ENCODE data around the gene ERCC6L2.

ERCC6L2 gene

GRCh38 chr9:95834281-95834907 lies 41.1 kb upstream of the ERCC6L2 start:
- Histone ChIP-seq H3K4me3 (ENCODE audit: low read depth, low read length, poor library complexity, severe bottlenecking) (no peak overlapping the region), H3K79me2 (ENCODE audit: insufficient read depth, low read length) (no peaks in the 10 kb centered on the region), H3K27me3 (ENCODE audit: insufficient read depth, low read length) (no peaks in the 10 kb centered on the region), H3K9me3 (ENCODE audit: low read length) (no peaks in the 10 kb centered on the region), H3K36me3 (ENCODE audit: insufficient read depth, low read length) (no peaks in the 10 kb centered on the region), H2AFZ (ENCODE audit: low read length) (no peak overlapping the region), H4K20me1 (ENCODE audit: insufficient read depth, low read length) (no peaks in the 10 kb centered on the region), H3F3A (ENCODE audit: insufficient read depth, low read length) (no peaks in the 10 kb centered on the region), H3K4me2 (ENCODE audit: low read length) (no peak overlapping the region), H3K9me2 (ENCODE audit: low read depth, low read length) (no peaks in the 10 kb centered on the region), H3K9ac (ENCODE audit: low read length) (no peak overlapping the region), H3K4me1 (ENCODE audit: insufficient read depth, low read length, severe bottlenecking) (no peaks in the 10 kb centered on the region), H3K27ac (ENCODE audit: low read depth, low read length, poor library complexity, severe bottlenecking) (no peak overlapping the region)
- TF ChIP-seq CTCF (IDR thresholded peaks at IDR 0.05; ENCODE audit: low read length) (no peak), EZH2 (IDR thresholded peaks at IDR 0.05; ENCODE audit: borderline replicate concordance, low read length) (no peak)

GRCh38 chr9:95835393-95835792 lies 40.1 kb upstream of the ERCC6L2 start:
- H3K27me3 ChIP-seq (ENCODE audit: insufficient read depth, low read length) = no peaks in the 10 kb centered on the region
- H3K9ac ChIP-seq (ENCODE audit: low read length) = no peak overlapping the region
- no peaks in the 10 kb centered on the region for H3K79me2 ChIP-seq (ENCODE audit: insufficient read depth, low read length)
- no peak overlapping the region for H2AFZ ChIP-seq (ENCODE audit: low read length)
- TF ChIP-seq CTCF (IDR thresholded peaks at IDR 0.05; ENCODE audit: low read length) = no peak
- no peak for TF ChIP-seq EZH2 (IDR thresholded peaks at IDR 0.05; ENCODE audit: borderline replicate concordance, low read length)
- no peak overlapping the region for H3K27ac ChIP-seq (ENCODE audit: low read depth, low read length, poor library complexity, severe bottlenecking)
- H3K36me3 ChIP-seq (ENCODE audit: insufficient read depth, low read length) = no peaks in the 10 kb centered on the region
- H3K9me2 ChIP-seq (ENCODE audit: low read depth, low read length) = no peaks in the 10 kb centered on the region
- H3F3A ChIP-seq (ENCODE audit: insufficient read depth, low read length) = no peaks in the 10 kb centered on the region
- no peaks in the 10 kb centered on the region for H4K20me1 ChIP-seq (ENCODE audit: insufficient read depth, low read length)
- no peaks in the 10 kb centered on the region for H3K9me3 ChIP-seq (ENCODE audit: low read length)
- H3K4me1 ChIP-seq (ENCODE audit: insufficient read depth, low read length, severe bottlenecking) = no peaks in the 10 kb centered on the region
- no peak overlapping the region for H3K4me2 ChIP-seq (ENCODE audit: low read length)
- H3K4me3 ChIP-seq (ENCODE audit: low read depth, low read length, poor library complexity, severe bottlenecking) = no peak overlapping the region

- Histone ChIP-seq H3K27me3 (ENCODE audit: insufficient read depth, low read length) (no peaks in the 10 kb centered on the region), H4K20me1 (ENCODE audit: insufficient read depth, low read length) (no peaks in the 10 kb centered on the region), H3K36me3 (ENCODE audit: insufficient read depth, low read length) (no peaks in the 10 kb centered on the region), H2AFZ (ENCODE audit: low read length) (no peak overlapping the region), H3K4me2 (ENCODE audit: low read length) (no peak overlapping the region), H3K4me1 (ENCODE audit: insufficient read depth, low read length, severe bottlenecking) (no peaks in the 10 kb centered on the region), H3K9ac (ENCODE audit: low read length) (no peak overlapping the region), H3K9me3 (ENCODE audit: low read length) (no peaks in the 10 kb centered on the region), H3K4me3 (ENCODE audit: low read depth, low read length, poor library complexity, severe bottlenecking) (no peak overlapping the region), H3K27ac (ENCODE audit: low read depth, low read length, poor library complexity, severe bottlenecking) (no peak overlapping the region), H3F3A (ENCODE audit: insufficient read depth, low read length) (no peaks in the 10 kb centered on the region), H3K79me2 (ENCODE audit: insufficient read depth, low read length) (no peaks in the 10 kb centered on the region), H3K9me2 (ENCODE audit: low read depth, low read length) (no peaks in the 10 kb centered on the region)
- no peak for TF ChIP-seq EZH2 (IDR thresholded peaks at IDR 0.05; ENCODE audit: borderline replicate concordance, low read length)
- no peak for TF ChIP-seq CTCF (IDR thresholded peaks at IDR 0.05; ENCODE audit: low read length)
Measured at GRCh38 chr9:95836072-95836471, 39.4 kb upstream of the ERCC6L2 start.

Measured in OCI-LY1 (cell line).